Measurements from ENCODE around the gene TMTC1. TPM values are rescaled to one million over a fixed set of nuclear protein-coding genes. Genes with fewer than 3 reads are reported as not detected.

Gene TMTC1
- total and polyA plus RNA-seq, 3 donors from 2014 or later, result 8.4 to 13.6 (median 11.5) TPM

DNA sequence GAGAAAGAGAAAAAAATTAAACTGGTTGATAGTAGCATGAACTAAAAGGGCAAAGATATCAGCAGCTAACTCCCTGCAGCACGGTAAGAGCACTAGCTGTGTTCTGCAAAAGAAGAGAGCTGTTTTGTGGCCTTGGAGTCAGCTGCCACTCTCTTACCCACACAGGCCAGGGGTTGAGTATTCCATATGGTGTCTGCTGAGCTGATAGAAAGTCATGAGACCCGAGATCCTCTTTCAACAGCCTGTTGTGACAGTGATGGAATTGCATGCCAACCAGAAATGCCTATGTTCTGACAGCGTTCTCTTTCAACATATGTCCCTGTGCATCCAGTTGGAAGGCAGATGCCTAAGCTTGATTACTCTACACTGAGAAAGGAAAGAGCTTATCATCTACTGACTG, 39.9 kb downstream of the TMTC1 start:
- H3K27me3 ChIP-seq, result no peaks in the 10 kb centered on the region
- H3K9me3 ChIP-seq, result no peaks in the 10 kb centered on the region
- no peak overlapping the region for H3K4me3 ChIP-seq
- 59 to 69% methylated on average over 3 of the region's 3 CpGs for WGBS, 2 donors
- TF ChIP-seq, protein P1, sequence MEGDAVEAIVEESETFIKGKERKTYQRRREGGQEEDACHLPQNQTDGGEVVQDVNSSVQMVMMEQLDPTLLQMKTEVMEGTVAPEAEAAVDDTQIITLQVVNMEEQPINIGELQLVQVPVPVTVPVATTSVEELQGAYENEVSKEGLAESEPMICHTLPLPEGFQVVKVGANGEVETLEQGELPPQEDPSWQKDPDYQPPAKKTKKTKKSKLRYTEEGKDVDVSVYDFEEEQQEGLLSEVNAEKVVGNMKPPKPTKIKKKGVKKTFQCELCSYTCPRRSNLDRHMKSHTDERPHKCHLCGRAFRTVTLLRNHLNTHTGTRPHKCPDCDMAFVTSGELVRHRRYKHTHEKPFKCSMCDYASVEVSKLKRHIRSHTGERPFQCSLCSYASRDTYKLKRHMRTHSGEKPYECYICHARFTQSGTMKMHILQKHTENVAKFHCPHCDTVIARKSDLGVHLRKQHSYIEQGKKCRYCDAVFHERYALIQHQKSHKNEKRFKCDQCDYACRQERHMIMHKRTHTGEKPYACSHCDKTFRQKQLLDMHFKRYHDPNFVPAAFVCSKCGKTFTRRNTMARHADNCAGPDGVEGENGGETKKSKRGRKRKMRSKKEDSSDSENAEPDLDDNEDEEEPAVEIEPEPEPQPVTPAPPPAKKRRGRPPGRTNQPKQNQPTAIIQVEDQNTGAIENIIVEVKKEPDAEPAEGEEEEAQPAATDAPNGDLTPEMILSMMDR (IDR thresholded peaks at IDR 0.05), result no peak
- no peak for TF ChIP-seq POLR2A (IDR thresholded peaks at IDR 0.05)
- no peak for DNase-seq
- no peaks in the 10 kb centered on the region for H3K36me3 ChIP-seq (ENCODE audit: low read depth, missing control alignments)
- no peak overlapping the region for H3K27ac ChIP-seq
- intact Hi-C loops (cut with DNase I; ENCODE audit: low total_unique reads), result no loop called here
- H3K4me1 ChIP-seq, result peaks cover under 1% of the 10 kb centered on the region

DNA sequence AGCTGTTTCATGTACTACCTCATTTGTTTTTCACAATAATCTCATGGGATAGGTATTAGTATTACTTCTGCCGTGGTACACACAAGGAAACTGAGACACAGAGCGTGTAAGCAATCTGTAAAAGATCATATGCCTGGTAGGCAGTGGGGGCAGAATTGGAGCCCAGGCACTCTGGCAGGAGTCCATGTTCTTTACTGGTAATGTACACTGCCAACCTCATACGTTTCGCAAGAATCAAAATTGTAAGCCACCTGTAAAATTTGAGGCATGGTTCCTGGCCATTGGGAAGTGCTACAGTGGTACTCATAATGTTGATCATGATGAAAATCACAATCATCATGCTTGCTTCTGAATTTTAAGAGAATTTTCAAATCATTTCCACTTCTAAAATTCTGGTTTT, 40.7 kb downstream of the TMTC1 start:
- WGBS, 2 donors, result 93% methylated on average over 4 of the region's 4 CpGs
- H3K4me1 ChIP-seq, result peaks cover 3% of the 10 kb centered on the region
- H3K4me3 ChIP-seq, result no peak overlapping the region
- DNase-seq, result no peak
- intact Hi-C loops (cut with DNase I; ENCODE audit: low total_unique reads), result no loop called here
- TF ChIP-seq, protein P1 (IDR thresholded peaks at IDR 0.05), result no peak
- no peak for TF ChIP-seq POLR2A (IDR thresholded peaks at IDR 0.05)
- no peaks in the 10 kb centered on the region for H3K27me3 ChIP-seq
- H3K9me3 ChIP-seq, result no peaks in the 10 kb centered on the region
- no peak overlapping the region for H3K27ac ChIP-seq
- no peaks in the 10 kb centered on the region for H3K36me3 ChIP-seq (ENCODE audit: low read depth, missing control alignments)

- no peaks in the 10 kb centered on the region for H3K27me3 ChIP-seq
- intact Hi-C loops (cut with DNase I; ENCODE audit: low total_unique reads), result no loop called here
- H3K27ac ChIP-seq, result peak overlapping the region in 1 of 2 donors; percentile 75
- H3K9me3 ChIP-seq, result no peaks in the 10 kb centered on the region
- TF ChIP-seq, protein P1 (IDR thresholded peaks at IDR 0.05), result no peak
- TF ChIP-seq POLR2A (IDR thresholded peaks at IDR 0.05), result no peak
- H3K4me1 ChIP-seq, result peaks cover 3% of the 10 kb centered on the region
- H3K4me3 ChIP-seq, result no peak overlapping the region
- DNase-seq, result no peak
- 95 to 96% methylated on average over 1 of the region's 1 CpG for WGBS, 2 donors
- no peaks in the 10 kb centered on the region for H3K36me3 ChIP-seq (ENCODE audit: low read depth, missing control alignments)
These were observed 41.1 kb downstream of the TMTC1 start for GRCh38 chr12:29742646-29743045.

- peak overlapping the region in 1 of 2 donors; percentile 75 for H3K27ac ChIP-seq
- H3K4me3 ChIP-seq, result no peak overlapping the region
- 54 to 63% methylated on average over 7 of the region's 7 CpGs for WGBS, 2 donors
- H3K9me3 ChIP-seq, result no peaks in the 10 kb centered on the region
- intact Hi-C loops (cut with DNase I; ENCODE audit: low total_unique reads), result no loop called here
- peaks cover 3% of the 10 kb centered on the region for H3K4me1 ChIP-seq
- TF ChIP-seq, protein P1 (IDR thresholded peaks at IDR 0.05), result no peak
- TF ChIP-seq POLR2A (IDR thresholded peaks at IDR 0.05), result no peak
- no peaks in the 10 kb centered on the region for H3K27me3 ChIP-seq
- no peak for DNase-seq
- H3K36me3 ChIP-seq (ENCODE audit: low read depth, missing control alignments), result no peaks in the 10 kb centered on the region
These were observed 42.1 kb downstream of the TMTC1 start for GRCh38 chr12:29741342-29742241.
